OCI-M2 (cell line): ENCODE measurements around the gene FYCO1.
A peak's percentile ranks its signal among the peaks of the same experiment; 100 is the strongest.
"Not testable (repeated sequence)": the region's sequence is repeated elsewhere in the genome, so short reads cannot be mapped to it uniquely, and the experiment has no call there.

Experiments used
- DNase-seq: peaks from one replicate; lab custom pipeline; 2025; ENCODE audit not compliant: unreplicated experiment; lab: John Stamatoyannopoulos, UW

FYCO1 gene

GRCh38 chr3:45995236-45996192 is at the start of gene FYCO1:
Gene FYCO1 (minus strand): TSS chr3:45995824. CDS start chr3:45984910, 10,914 bp downstream.
- DNase-seq, result peak; percentile 49

- DNase-seq, result no peak
These were observed 43.3 kb upstream of the FYCO1 start for GRCh38 chr3:46038916-46039315.

DNA sequence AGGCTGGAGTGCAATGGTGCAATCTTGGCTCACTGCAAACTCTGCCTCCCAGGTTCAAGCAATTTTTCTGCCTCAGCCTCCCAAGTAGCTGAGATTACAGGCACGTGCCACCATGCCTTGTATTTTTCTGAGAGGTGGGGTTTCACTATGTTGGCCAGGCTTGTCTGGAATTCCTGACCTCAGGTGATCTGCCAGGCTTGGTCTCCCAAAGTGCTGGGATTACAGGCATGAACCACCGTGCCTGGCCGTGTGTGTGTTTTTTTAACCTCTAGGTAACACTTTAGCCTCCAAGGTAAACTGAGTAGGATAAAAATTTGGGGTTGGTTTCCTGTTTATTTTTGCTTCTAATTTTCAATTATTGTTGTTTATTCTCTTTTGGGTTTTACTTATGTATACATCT is 42.4 kb upstream of the FYCO1 start:
- DNase-seq, result not testable (repeated sequence)

DNA sequence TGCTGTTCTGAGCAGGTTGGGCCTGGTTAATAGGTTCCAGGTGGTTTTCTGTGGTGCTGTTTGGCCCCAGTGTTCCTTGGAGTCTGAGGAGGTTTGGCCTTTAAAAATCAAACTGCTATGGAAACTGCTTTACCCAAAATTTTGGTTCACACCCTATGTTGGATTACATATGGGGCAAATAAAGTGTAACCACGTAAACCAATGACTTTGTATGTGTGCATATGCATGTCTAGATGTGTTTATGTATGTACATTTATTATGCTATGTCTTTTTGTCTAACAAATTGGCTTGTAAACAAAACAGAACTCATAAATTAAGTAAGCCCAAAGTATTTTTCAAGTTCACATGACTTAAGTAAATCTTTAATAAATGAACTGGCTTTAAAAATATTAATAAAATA is 40.6 kb upstream of the FYCO1 start:
- no peak for DNase-seq

DNA sequence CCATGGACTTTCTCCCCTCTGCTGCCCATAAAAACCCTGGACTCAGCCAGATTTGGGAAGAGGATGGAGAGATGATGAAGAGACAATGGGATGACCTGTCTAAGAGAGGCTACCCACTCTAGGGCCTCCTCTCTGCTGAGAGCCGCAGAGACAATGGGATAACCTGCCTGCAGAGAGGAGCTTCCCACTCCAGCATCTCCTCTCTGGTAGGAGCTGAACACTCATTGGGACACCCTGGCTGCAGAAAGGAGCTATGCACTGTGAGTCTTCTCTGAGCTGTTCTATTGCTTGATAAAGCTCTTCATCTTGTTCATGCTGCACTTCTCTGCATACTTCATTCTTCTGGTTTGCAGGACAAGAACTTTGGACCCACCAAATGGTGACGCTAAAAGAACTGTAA is 36.1 kb upstream of the FYCO1 start:
- no peak for DNase-seq

DNA sequence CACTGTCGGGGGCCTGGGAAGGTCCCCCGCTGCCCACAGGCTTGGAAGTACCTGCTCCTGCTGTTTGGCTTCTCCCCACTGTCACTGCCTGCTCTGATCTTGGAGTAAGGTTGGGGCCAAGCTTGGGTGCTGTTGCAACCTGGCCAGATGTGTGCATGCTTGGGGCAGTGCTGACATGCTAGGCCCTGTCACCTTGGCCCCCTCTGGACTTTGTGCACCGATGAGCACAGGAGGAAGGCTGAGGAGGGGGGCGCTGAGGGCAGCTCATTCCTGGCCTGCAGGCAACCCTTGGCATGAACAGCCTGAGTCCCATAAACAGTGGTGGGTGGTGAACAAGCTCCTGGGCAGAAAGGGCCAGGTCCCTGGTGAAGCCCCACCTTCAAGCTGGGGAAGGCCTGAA is 35.6 kb upstream of the FYCO1 start:
- no peak for DNase-seq

GRCh38 chr3:46030626-46031025 is 35.0 kb upstream of the FYCO1 start:
- no peak for DNase-seq

GRCh38 chr3:46029953-46030543 is 34.4 kb upstream of the FYCO1 start:
- no peak for DNase-seq

DNA sequence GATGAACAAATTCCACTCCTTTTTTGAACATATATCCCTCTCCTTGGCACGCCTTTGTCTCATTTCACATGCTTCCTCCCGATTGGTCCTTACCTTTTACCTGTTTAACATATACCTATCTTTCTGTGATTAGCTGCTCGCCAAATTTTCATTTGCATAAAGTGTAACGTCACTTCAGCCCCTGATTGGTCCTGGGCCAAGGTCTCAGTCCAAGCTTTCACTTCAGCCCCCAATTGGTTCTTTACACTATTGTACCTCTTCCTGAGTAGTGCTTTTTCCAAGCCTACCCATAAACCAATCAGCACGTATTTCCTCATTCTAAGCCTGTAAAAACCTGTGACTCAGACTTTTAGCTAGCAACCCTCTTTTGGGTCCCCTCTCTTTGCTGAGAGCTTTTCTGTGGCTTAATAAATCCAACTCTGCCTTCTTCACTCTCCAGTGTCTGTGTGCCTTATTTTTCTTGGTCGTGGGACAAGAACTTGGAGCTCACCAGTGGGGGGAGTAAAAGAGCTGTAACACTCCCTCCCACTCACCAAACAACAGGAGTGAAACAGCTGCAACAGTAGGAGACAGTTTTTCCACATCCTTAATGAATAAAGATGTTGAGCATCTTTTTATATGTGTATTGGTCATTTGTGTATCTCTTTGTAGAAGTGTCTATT is 32.2 kb upstream of the FYCO1 start:
- DNase-seq, result no peak

- DNase-seq, result no peak
These were observed 31.5 kb upstream of the FYCO1 start, which contains the start of gene XCR1 for GRCh38 chr3:46027021-46027705. Gene XCR1 (minus strand): TSS chr3:46027483. CDS start chr3:46021947, 5,536 bp downstream.

DNA sequence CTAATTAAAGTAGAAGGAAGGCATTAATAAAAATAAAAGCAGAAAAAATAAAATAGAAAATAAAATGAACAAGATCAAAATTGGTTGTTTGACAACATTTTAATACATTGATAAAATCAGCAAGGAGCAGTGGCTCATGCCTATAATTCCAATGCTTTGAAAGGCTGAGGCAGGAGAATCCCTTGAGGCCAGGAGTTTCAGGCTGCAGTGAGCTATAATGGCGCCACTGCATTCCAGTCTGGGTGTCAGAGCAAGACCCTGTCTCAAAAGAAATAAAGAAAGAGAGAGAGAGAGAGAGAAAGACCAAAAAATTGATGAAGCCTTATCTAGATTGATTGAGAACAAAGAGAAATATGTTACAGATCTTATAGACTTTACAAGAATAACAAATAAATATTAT is 29.5 kb upstream of the FYCO1 start:
- no peak for DNase-seq

DNA sequence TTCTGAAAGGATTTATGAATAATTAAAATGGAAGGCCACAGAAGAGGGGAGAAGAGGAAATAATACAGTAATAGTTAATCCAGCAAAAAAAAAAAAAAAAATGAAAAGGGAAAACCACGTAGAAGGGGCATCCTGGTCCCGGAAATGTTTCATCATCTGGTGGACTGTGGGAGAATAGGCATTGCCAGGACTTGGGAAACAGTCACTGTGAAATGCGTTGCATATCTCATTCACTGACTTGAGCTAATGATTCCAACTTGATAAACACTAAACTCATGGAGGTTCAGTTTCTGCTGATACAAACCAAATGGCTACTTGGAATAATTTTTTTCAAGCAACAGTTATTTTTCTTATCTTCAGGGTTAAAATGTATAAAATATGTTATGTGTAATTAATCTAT is 28.5 kb upstream of the FYCO1 start:
- no peak for DNase-seq

DNA sequence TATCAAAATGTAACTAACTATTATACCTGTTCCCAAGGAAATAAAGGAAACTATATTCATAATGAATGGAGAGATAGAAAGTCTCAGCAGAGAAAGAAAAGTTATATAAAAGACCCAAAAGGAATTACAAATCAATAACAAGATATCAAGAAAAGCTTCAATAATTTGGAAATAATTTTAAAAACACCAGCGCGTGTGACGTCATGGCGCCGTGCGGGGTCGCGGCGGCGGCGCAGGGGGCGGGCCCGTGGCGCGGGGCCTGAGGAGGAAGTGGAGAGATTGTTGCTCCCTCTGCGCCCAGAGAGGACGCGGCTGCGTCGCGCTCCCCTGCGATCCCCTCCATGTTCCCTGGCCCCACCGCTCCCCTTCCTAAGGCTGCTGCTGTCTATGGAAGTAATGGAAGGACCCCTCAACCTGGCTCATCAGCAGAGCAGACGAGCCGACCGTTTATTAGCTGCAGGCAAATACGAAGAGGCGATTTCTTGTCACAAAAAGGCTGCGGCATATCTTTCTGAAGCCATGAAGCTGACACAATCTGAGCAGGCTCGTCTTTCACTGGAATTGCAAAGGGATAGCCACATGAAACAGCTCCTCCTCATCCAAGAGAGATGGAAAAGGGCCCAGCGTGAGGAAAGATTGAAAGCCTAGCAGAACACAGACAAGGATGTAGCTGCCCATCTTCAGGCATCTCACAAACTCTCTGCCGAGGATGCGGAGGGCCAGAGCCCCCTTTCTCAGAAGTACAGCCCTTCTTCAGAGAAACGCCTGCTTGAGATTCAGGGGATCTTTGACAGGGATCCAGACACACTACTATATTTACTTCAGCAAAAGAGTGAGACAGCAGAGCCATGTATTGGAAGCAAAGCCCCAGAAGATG is 27.5 kb upstream of the FYCO1 start:
- no peak for DNase-seq

- DNase-seq, result no peak
These were observed 25.9 kb upstream of the FYCO1 start for GRCh38 chr3:46021516-46021915.

- no peak for DNase-seq
These were observed 25.3 kb upstream of the FYCO1 start for GRCh38 chr3:46020766-46021510.

- DNase-seq, result no peak
These were observed 24.1 kb upstream of the FYCO1 start for GRCh38 chr3:46019707-46020106.

- DNase-seq, result no peak
These were observed 22.1 kb upstream of the FYCO1 start for GRCh38 chr3:46017720-46018119.

GRCh38 chr3:46013316-46014094 is 17.9 kb upstream of the FYCO1 start:
- DNase-seq, result no peak

DNA sequence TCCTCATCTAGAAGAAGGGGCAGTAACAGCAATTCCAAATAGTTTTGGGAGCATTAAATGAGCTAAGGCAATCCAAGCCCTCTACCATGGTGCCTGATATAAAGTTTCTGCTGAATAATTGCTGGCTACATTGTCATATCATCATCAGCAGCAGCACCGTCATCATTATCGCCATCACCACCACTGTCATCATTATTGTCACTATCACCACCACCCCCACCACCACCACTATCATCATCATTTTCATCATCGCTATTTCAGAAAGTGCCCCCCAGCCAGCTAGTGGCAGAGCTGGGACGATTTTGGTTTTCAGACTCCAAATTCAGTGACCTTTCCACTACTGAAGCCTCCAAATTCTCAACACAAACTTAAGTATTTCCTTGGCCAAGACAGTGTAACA is 16.6 kb upstream of the FYCO1 start:
- DNase-seq, result no peak
